IgD-negative memory B cell (primary cell): ENCODE measurements around the gene SCPEP1. TPM values are rescaled to one million over a fixed set of nuclear protein-coding genes. Genes with fewer than 3 reads are reported as not detected.

ENCODE experiments used
- polyA plus RNA-seq: library from polyadenylated mRNA; unstranded; fragments of 300-500 nt; fragmentation: Illumina TruSeq; gene quantifications from one replicate; pipeline ENCODE4 v1.2.3, GENCODE V29; 2021

The SCPEP1 gene
- polyA plus RNA-seq, 1 donor from 2014 or later = 131 TPM

Other genes with a start within 250 kb of the SCPEP1 start
- 2.1 TPM for gene C17orf67, start 144.2 kb upstream of the SCPEP1 start, polyA plus RNA-seq
- 6.2 TPM for gene DGKE, start 144.0 kb upstream of the SCPEP1 start, polyA plus RNA-seq
- 14.0 TPM for gene TRIM25, start 64.1 kb upstream of the SCPEP1 start, polyA plus RNA-seq
- gene COIL, start 17.1 kb upstream of the SCPEP1 start, polyA plus RNA-seq = 18.5 TPM
- gene AKAP1, start 107.1 kb downstream of the SCPEP1 start, polyA plus RNA-seq = 21.4 TPM